GM23338 (cell line): ENCODE data around the gene WASL. TPM values are rescaled to one million over a fixed set of nuclear protein-coding genes. Genes with fewer than 3 reads are reported as not detected.

Experiments used
- ATAC-seq: fragments of 200-7000 bp; cut with Tn5 transposase; 3 replicates; pipeline ENCODE4 v1.9.1; 2020
- DNase-seq: peaks from one replicate; pipeline ENCODE4 v3.0.0-alpha.2; 2015; ENCODE audit warnings: low spot score
- H2AFZ ChIP-seq: fragments of 200-600 bp; sonication (generic); 2 replicates; pipeline ENCODE4 v1.8.0; 2016; ENCODE audit warnings: antibody characterized with exemption, mild to moderate bottlenecking, moderate library complexity
- H3F3A ChIP-seq: fragments of 200-600 bp; sonication (generic); replicated peaks from 2 replicates; pipeline ENCODE4 v1.8.0; 2017; ENCODE audit warnings: antibody characterized with exemption, mixed run types, low read depth
- H3K27ac ChIP-seq: fragments of 200-600 bp; sonication (generic); 2 replicates; pipeline ENCODE4 v1.6.1; 2016; ENCODE audit warnings: low read depth
- H3K27me3 ChIP-seq: fragments of 200-600 bp; sonication (generic); 2 replicates; pipeline ENCODE4 v1.8.0; 2016; ENCODE audit warnings: mild to moderate bottlenecking, mixed run types, moderate library complexity; ENCODE audit not compliant: insufficient read depth
- H3K36me3 ChIP-seq: fragments of 200-600 bp; sonication (generic); 2 replicates; pipeline ENCODE4 v1.8.0; 2016; ENCODE audit warnings: mild to moderate bottlenecking; ENCODE audit not compliant: insufficient read depth
- H3K4me1 ChIP-seq: fragments of 200-600 bp; sonication (generic); 2 replicates; pipeline ENCODE4 v1.8.0; 2016; ENCODE audit warnings: mild to moderate bottlenecking, moderate library complexity; ENCODE audit not compliant: insufficient read depth
- H3K4me2 ChIP-seq: fragments of 200-600 bp; sonication (generic); 2 replicates; pipeline ENCODE4 v1.7.1; 2017; ENCODE audit warnings: mixed run types
- H3K4me3 ChIP-seq: fragments of 200-600 bp; sonication (generic); 2 replicates; pipeline ENCODE4 v1.6.1; 2016; ENCODE audit warnings: mixed run types
- H3K79me2 ChIP-seq: fragments of 200-600 bp; sonication (generic); replicated peaks from 2 replicates; pipeline ENCODE4 v1.8.0; 2017; ENCODE audit warnings: mild to moderate bottlenecking; ENCODE audit not compliant: insufficient read depth
- H3K9me2 ChIP-seq: fragments of 200-600 bp; sonication (generic); 2 replicates; pipeline ENCODE4 v1.8.0; 2017; ENCODE audit not compliant: insufficient read depth
- H4K20me1 ChIP-seq: fragments of 200-600 bp; sonication (generic); replicated peaks from 2 replicates; pipeline ENCODE4 v1.8.0; 2017; ENCODE audit warnings: mild to moderate bottlenecking; ENCODE audit not compliant: insufficient read depth
- H3K27ac Mint-ChIP-seq: 2 replicates; pipeline ENCODE4 v1.8.0; 2020; ENCODE audit warnings: inconsistent platforms, mild to moderate bottlenecking, moderate library complexity, mixed read lengths
- H3K27me3 Mint-ChIP-seq: 3 replicates; pipeline ENCODE4 v1.8.0; 2022; ENCODE audit warnings: low read depth, mild to moderate bottlenecking, moderate library complexity, mixed read lengths, inconsistent platforms; ENCODE audit not compliant: insufficient read depth, poor library complexity
- H3K36me3 Mint-ChIP-seq: 3 replicates; pipeline ENCODE4 v1.8.0; 2021; ENCODE audit warnings: low read depth, mild to moderate bottlenecking, inconsistent platforms, moderate library complexity, mixed read lengths
- H3K4me1 Mint-ChIP-seq: 3 replicates; pipeline ENCODE4 v1.8.0; 2020; ENCODE audit warnings: mild to moderate bottlenecking, inconsistent platforms, mixed read lengths
- H3K4me3 Mint-ChIP-seq: 3 replicates; pipeline ENCODE4 v1.8.0; 2021; ENCODE audit warnings: moderate library complexity, mild to moderate bottlenecking, inconsistent platforms, mixed read lengths
- H3K9me3 Mint-ChIP-seq: 3 replicates; pipeline ENCODE4 v1.8.0; 2020; ENCODE audit warnings: moderate library complexity, mild to moderate bottlenecking, inconsistent platforms, mixed read lengths
- CTCF ChIP-seq, 2 experiments: fragments of 200-600 bp in 1 of 2; sonication (generic) in 1 of 2; conservative IDR thresholded peaks; 2 replicates each; pipeline versions ENCODE4 v1.5.1 to v1.6.1; 2016 to 2017; ENCODE audit warnings: antibody characterized with exemption in 2 of 2, low read depth in 2 of 2, mild to moderate bottlenecking in 2 of 2, moderate library complexity in 1 of 2
- JUNB ChIP-seq: IDR thresholded peaks from one replicate; pipeline ENCODE4 v1.6.1; 2016; ENCODE audit warnings: antibody characterized with exemption; ENCODE audit not compliant: unreplicated experiment
- POLR2AphosphoS5 ChIP-seq: IDR thresholded peaks from 2 replicates; pipeline ENCODE4 v1.6.1; 2016; ENCODE audit warnings: antibody characterized with exemption, low read depth
- REST ChIP-seq: IDR thresholded peaks from one replicate; pipeline ENCODE4 v1.6.1; 2018; ENCODE audit warnings: antibody characterized with exemption; ENCODE audit not compliant: unreplicated experiment
- ZNF462 ChIP-seq: fragments of 250-450 bp; sonication (Bioruptor Pico); IDR thresholded peaks from 2 replicates; pipeline ENCODE4 v1.5.0; 2020; ENCODE audit warnings: mild to moderate bottlenecking, moderate library complexity
- polyA plus RNA-seq: library from polyadenylated mRNA; unstranded; fragments of >200 nt; fragmentation: Nextera tagmentation; extraction: Ambion mirVana; gene quantifications from 2 replicates; pipeline ENCODE4 v1.2.1, GENCODE V29; 2016
- total RNA-seq: library from RNA; depleted of rRNA; stranded (reverse); fragments of >200 nt; shearing (Covaris generic); gene quantifications from 2 replicates; pipeline ENCODE4 v1.2.3, GENCODE V29; 2014

The WASL gene
- total and polyA plus RNA-seq, 2 experiments from 2014 or later: 36.4 to 45.3 TPM

GRCh38 chr7:123655614-123656013, 93.2 kb downstream of the WASL start, which contains the start of gene LMOD2 (continued):
- TF ChIP-seq REST: no peak
- no peak for TF ChIP-seq POLR2AphosphoS5
- TF ChIP-seq JUNB: no peak

GRCh38 chr7:123653162-123653561, 95.6 kb downstream of the WASL start:
- Histone ChIP-seq H3K27ac (no peak overlapping the region), H3F3A (no peaks in the 10 kb centered on the region), H3K27me3 (no peaks in the 10 kb centered on the region), H3K4me1 (0 out of 2 replicates have a peak, but pooled peaks cover 3% of the 10 kb centered on the region), H4K20me1 (no peaks in the 10 kb centered on the region), H3K4me3 (no peak overlapping the region), H3K4me2 (no peak overlapping the region), H3K9me2 (peaks cover 4% of the 10 kb centered on the region), H2AFZ (no peak overlapping the region), H3K79me2 (no peaks in the 10 kb centered on the region), H3K36me3 (no peaks in the 10 kb centered on the region)
- H3K27ac Mint-ChIP-seq: no peak overlapping the region
- TF ChIP-seq ZNF462: no peak
- TF ChIP-seq CTCF (conservative IDR thresholded peaks at IDR 0.05; ENCODE audit: low read depth in 2 of 2): no peak
- no peaks in the 10 kb centered on the region for H3K36me3 Mint-ChIP-seq
- no peaks in the 10 kb centered on the region for H3K27me3 Mint-ChIP-seq
- H3K9me3 Mint-ChIP-seq: no peaks in the 10 kb centered on the region; the same call in 2 of the 3 replicates
- DNase-seq (no peak), ATAC-seq (no peak)
- H3K4me1 Mint-ChIP-seq: peaks cover 5% of the 10 kb centered on the region; the same call in 2 of the 3 replicates
- H3K4me3 Mint-ChIP-seq: no peak overlapping the region
